Kidney glomerular epithelial cell (primary cell): ENCODE results near the gene CAVIN1.
"Not testable (repeated sequence)": the region's sequence is repeated elsewhere in the genome, so short reads cannot be mapped to it uniquely, and the experiment has no call there.

ENCODE experiments used
- DNase-seq: peaks from one replicate; lab custom pipeline; 2025; lab: John Stamatoyannopoulos, UW

The CAVIN1 gene

DNA sequence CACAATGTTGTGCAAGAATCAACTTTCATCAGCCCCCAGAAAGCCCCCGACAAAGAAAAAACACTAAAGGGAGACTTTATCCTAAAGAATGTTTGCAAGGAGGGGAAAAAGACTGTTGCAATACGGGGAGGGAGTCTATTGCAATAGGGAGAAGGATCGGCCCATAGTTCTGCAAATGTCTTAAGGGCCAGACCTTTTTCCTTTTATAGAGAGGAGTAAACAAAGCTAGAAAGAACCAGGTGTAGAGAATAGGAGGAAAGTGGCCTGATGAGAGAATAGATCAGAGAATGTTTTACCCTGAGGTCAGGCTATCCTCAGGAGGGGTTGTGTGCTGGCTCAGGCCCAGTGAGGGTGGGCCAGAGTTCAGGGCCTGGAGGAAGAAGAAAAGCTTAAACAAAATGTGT, 8.7 kb upstream of the CAVIN1 start:
- no peak for DNase-seq

DNA sequence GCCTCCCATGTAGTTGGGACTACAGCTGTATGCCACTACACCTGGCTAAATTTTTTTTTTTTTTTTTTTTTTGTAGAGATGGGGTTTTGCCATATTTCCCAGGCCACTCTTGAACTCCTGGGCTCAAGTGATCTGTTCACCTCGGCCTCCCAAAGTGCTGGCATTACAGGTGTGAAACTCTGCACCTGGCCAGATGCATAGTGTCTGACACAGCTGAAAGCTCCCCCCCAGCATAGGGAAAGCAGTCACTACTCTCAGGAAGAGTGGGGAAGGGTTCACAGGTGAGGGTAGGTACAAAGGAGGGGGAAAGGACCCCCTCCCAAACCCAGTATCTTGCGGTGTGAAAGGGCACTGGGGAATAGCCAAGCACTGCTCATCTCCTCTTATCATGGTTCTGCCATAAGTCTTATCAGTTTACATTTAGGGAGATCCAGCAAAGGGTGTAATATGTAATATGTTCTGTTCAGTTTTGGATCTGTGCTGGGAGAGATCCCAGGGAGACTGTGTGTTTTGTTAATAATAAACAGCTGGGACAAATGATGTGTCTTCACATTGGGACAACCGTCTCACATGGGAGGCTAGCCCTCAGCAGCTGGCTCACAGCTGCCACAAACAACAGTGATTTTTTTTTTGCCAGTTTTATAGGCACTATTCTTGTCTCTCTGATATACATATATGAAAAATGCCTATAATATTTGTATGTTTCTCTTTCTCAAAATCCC, 6.8 kb upstream of the CAVIN1 start:
- DNase-seq = no peak

DNA sequence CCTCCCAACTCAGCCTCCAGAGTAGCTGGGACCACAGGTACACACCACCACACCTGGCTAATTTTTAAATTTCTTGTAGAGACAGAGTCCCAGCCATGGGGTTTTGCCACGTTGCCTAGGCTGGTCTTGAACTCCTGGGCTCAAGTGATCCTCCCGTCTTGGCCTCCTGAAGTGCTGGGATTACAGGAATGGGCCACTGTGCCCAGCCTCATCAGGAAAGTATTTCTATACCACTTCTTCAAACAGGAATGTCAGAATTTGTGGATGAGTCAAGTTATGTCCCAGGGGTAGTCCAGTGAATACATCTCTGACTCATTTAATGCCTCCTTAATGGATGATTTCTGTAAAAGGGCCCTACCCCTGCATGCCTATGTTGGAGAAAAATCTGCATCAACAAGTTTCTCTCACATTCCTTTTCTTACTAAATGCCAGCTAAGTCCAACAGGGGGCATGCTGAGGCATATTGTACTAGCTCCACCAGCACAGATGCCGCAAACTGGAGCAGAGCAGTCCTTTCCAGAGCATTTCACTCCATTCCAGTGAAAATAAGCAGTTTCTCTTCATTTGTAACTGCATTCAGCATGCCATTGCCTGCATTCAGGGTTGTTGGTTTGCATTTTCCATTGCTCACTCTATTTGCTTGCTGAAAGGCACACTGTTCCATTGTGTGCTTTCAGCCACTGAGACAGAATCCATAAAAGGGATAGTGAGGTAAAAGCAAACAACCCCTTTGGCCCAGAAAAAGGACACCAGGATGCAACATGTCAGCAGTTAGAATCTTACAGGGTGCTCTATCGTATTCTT, 5.3 kb upstream of the CAVIN1 start:
- DNase-seq = peak; percentile 99

DNA sequence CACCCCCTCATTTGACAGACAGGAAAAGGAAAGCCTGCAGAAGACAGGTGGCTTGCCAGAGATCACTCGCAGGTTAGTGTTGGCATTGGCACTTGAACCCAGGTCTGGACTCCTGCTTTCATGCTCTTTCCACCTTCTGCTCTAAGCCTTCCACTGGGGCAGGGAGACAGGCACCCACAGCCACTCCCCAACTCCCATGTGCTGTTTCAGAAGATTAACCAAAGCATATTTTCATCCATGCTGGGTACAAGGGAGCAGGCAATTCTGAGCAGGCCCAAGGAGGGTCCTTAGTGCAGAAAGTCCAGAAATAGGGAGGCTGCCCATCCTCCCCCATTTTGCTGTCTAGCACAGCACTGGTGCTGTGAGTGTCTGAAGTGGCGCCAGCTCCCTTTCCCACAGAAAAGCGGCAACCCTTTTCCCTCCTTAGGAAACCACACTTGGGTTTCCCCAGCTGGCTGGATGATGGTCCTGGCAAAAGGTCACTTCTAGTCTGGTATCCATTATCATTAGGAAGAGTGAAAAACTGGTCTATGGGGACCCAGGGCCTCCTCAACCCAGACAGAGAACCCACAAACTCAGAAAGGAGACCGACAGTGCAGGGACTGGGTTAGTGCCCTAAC, 2.0 kb upstream of the CAVIN1 start:
- DNase-seq = no peak

DNA sequence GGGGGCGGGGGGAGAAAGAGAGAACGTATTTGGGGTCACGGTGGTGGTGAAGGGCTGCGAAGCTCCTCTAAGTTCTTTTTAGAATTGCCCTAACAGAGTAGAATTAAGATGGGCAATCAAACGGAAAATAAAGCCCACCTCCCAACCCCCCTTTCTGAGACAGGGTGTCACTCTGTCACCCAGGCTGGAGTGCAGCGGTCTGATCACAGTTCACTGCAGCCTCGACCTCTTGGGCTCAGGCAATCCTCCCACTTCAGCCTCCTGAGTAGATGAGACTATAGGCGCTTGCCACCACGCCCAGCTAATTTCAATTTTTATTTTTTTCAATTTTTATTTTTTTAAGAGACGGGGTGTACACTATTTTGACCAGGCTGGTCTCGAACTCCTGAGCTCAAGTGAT, 710 bp upstream of the CAVIN1 start:
- no peak for DNase-seq

DNA sequence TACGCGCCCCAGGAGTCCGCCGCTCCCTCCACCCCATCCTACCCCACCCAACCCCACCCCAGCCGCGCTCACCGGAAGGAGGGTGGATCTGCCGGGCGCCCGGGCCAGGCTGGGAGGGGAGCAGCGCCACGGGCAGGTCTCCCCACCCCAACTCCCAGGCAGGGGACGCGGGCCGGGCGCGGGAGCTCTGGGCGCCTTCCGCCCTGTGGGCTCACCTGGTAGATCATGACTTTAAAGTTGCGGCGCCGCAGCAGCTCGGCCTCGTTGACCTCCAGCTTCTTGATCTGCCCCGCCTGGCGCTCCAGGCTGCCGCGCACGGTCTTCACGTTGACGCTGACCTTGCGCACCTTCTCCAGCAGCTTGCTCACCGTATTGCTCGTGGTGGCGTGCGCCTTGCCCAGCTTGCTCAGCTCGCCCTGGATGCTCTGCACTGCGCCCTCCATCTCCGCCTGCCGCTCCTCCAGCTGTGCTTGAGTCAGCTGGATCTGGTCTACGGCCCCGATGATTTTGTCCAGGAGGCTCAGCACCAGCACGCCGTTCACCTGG, 571 bp downstream of the CAVIN1 start:
- DNase-seq = peak; percentile 37

DNA sequence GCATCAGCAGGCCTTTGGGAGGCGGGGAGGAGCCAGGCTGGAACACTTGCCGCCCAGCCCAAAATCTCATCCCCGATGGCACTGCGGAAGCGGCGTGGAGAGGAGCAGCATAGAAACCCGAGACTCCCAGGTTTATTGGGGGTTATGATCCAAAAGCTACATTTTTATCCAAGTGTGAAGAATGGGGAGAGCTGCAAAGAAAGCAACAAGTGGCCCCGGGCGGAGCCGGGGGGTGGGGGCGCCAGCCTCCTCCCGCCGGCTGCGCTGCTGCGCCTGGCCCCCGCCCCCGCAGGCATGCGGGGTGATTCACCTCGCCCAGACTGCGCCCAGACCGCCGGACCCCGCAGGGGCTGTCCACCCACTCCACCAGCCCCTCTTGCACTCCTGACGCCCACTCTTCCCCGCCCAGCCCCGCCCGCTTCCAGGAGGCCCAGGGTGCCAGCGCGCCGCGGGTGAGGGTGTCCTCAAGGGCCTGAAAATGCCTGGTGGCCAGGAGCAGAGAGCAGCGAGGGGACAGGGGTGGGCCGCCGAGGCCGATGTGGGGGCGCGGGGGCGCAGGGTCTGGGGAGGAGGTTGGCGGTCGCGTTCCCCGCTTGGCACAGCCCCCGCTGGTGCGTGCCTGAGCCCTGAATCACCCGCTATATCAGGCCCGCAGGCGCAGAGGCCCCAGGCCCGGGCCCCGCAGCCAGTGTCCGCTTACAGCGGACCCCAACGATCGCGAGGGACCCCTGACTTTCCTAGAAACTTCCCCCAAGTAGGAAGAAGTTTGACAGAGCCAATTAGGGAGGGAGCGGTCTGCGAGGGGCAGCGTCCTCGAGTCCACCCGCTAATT, 1.3 kb downstream of the CAVIN1 start:
- peak; percentile 41 for DNase-seq

DNA sequence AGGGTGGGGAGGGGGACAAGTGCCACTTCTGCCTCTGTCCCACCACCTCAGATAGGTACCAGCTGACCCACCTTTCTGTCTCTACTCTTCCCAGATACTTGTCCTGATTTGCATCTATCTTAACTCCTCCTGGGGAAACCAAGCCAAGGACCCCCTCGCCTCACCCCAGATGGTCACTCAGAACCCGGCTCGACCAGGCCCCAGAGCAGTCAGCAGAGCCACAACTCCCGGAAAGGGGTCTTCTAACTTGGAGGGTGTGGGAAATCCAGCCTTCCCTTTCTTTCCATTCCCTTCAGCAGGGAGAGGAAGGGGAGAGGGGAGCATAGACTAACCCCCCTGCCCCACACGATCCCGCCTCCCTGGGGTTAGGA, 1.9 kb downstream of the CAVIN1 start:
- no peak for DNase-seq

DNA sequence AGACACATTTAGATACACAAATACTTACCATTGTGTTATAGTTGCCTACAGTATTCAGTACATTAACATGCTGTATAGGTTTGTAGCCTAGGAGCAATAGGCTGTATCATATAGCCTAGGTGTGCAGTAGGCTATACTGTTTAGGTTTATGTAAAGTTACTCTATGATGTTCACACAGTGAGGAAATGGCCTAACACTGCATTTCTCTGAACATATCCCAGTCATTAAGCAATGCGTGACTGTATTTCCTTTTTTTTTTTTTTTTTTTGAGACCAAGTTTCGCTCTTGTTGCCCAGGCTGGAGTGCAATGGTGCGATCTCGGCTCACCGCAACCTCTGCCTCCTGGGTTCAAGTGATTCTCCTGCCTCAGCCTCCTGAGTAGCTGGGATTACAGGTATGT, 5.1 kb downstream of the CAVIN1 start:
- not testable (repeated sequence) for DNase-seq

DNA sequence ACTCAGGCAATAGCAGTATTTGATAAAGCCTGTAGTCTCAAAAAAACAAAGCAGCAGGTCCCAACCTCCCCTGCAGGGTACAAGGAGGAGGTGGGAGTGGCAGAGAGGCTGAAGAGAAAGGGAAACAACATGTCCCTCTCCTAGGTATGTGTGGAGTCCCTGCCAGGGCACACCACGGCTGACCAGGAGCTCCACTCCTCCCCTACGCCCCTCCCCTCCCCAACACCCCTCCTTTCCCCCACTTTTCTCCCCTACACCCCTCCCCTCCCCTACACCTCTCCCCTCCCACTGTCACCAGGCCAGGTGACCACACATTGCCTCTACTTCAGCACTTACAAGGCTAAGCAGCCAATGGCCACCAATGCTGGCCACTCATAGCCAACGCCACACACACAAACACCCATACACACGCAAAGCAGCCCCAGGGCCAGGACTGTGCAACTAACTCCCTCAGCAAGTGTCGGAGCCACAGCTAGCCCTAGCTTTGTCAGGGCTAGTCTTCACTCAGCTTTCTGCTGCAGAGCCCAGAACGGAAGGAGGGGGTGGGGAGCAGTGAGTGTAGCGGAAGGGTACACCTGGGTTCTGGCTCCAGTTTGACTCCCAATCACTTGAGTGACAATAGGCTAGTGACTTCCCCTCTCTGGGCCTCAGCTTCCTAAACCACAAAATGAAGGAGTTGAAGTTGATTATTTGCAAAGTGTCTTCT, 8.2 kb downstream of the CAVIN1 start:
- DNase-seq = no peak

DNA sequence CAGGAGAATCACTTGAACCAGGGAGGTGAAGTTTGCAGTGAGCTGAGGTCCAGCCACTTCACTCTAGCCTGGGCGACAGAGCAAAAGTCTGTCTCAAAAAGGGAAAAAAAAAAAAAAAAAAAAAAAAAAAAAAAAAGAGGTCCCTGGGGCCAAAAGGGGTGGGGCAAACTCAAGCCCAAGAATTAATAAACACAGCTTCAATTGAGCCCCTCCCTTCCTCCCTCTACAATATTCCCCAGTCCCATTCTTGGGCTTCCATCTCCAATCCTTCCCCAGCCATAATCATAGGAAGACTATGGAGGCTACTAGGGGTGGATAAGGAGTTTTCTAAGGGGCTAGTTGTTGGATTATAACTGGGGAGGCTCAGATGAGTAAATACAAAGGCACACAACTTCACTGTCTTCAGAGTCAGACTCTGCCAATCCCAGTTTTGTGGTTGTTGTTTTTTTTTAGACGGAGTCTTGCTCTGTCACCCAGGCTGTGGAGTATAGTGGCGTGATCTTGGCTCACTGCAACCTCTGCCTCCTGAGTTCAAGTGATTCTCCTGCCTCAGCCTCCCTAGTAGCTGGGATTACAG, 9.5 kb downstream of the CAVIN1 start:
- DNase-seq = no peak

DNA sequence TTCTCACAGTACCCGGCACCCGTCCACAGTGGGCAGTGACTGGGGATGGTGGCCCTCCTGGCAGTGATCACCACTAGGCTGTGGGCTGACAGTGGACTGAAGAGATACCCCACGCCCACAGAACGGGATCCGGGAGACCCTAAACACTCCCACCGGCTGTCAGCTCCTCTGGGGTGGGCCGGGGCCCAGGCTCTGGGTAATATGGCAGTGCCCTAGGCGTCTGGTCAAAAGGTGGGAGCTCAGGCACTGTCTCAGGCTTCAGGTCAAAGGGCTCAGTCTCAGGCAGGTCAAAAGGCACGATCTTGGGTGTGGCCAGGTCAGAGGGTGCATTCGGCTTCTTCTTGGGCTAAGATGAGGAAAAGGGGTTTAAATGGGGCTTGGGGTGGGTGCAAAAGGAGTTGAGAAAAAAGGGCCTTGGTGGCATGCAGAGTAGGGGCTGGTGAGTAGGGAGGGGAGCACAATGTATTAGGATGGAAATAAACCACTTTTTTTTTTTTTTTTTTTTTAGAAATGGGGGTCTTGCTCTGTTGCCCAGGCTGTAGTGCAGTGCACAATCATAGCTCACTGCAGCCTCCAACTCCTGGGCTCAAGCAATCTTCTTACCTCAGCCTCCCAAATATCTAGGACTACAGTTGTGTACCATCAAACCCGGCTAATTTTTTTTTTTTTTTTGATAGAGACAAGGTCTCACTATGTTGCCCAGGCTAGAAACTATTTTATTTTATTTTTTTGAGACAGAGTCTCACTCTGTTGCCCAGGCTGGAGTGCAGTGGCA, 11.0 kb downstream of the CAVIN1 start:
- DNase-seq = no peak

DNA sequence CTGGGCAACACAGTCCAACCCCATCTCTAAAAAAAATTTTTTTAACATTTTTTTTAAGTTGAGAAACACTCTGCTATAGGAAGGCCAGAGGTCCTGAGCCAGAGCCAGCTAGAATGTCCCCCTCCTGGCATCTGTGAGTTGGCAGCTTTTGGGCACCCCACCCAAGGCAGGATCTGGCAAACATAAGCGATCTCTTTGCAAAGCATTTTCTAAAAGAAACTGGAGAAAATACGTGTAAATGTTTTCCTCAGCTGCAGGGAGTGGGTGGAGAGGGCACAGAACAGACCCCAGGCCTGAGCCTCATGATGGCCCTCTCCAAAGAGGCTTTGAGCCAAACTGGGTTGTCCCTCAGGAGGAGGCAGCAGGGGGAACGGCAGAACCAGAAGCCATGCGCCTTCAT, 11.7 kb downstream of the CAVIN1 start:
- DNase-seq = no peak

DNA sequence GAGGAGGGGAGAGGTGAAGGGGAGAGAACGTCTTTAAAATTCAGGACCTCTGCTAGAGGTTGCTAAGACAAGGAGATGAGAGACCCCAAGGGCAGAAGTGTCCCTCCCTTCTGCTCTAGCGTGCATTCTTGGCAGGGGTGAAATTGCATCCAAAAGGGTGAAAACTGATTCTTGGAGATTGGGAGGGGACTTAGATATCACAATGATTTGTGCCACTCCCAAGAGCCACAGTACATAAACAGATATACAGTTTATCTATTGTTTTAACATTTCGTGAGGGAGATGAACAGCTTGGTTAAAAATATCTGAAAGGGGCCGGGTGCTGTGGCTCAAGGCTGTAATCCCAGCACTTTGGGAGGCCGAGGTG, 12.8 kb downstream of the CAVIN1 start:
- DNase-seq = no peak

DNA sequence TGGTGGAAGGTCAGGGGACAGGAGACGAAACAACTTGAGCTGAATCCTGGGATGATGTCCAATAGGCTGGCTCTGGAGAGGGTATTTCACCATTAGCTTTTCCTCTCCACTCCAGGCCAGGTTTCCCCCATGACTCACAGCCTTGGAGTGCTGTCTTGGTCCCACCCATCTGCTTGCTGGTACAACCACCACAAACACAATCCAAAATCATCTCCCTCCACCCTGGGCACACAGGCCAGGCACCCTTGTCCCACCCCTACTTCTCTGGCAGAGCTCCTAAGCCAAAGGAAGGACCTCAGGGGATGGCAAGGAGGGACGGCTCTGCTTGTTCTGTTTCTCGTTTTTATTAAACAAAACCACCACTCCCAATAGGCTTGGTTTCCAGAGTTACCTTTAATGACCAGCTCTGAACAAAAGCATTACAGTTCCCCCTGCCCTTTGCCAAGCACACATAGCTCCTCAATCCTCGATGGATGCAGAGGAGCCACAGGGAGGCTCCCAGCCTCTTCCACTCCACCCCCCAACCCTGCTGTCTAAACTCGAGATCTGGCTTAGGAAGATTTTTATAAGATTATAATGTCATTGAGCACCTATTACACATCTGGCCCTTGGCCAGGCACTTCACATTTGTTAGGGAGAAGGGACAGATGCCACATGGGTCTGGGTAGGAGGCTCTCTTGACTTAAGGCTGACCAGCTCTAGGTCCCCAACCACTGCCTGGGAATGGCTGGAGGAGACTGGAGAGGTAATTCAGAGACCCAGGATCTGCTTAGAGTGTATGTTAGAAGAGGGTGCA, 13.3 kb downstream of the CAVIN1 start:
- peak; percentile 38 for DNase-seq

DNA sequence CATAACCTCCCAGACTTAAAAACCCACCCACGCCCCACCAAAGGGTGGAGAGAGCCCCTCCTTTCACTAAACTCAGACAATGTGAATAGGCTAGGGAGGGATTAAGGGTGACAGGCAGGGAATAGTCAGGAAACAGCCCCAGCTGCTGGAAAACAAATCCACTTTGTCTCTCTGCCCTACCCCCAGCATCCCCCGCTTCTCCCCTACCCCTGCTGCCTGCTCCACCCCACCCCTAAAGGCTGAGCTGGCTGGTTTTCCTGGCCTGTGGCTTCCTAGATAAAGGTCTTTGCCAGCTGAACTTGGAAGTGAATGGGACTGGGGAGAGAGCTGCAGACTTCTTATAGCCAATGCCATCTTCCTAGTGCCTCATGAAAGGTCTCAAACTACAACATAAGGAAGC, 15.0 kb downstream of the CAVIN1 start:
- no peak for DNase-seq

DNA sequence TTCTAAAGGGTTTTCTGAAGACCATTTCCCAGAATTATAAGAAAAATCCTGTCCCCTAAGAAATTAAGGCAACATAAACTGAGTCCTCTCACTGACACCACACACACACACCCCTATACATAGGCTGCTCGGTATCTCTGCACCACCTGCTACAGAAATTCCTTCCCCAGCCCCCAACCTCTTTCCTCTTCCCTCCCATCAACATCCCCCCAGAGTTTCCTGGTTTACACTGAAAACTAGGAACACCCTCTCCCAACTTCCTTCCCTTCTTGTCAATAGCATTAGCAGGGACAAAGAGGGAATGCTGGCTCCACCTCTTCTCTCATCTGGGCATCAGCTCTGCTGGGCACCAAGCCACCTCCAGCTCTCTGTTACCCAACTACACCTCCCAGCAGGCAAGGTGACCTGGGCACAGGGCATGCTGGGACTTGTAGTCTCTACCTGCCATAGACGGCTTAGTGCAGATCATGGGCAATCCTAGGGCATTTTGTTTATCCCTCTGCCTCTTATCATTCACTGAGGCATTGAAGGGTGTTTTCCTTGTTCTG, 15.7 kb downstream of the CAVIN1 start:
- DNase-seq = peak; percentile 56

DNA sequence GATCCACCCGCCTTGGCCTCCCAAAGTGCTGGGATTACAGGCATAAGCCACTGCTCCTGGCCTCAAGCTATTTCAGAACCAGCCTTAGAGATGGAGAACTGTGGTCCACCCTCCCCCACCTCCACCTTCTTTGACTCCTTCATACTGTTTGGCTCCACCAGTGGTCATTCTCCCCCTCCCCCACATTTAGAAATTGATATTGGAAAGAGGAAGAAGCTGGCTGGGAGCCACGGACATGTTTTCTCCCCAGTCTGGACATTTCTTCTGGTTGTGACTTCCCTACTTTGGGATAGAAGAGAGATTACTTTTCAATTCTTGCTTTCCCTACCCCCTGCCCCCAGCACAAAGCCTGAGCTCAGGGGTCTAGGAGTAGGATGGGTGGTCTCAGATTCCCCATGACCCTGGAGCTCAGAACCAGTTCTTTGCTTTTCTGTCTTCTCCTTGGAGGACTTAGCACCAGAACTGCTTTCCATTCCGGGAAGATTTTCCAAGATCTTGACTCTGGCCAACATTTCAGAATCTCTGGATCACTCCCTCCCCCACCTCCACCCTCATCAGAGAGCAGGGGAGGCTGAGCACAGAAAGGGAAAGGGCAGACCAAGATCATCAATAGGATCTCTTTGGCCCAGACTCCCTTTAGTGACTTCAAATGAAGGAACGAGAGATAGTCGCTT, 16.3 kb downstream of the CAVIN1 start:
- no peak for DNase-seq
